Stimulated activated CD4-positive, alpha-beta T cell treated with anti-CD3 and anti-CD28 coated beads, Interleukin-1b, Interleukin-23, amount 100 ng/mL, for 4 hours (primary cell): Measurements from ENCODE around the gene HTR3A.
"Not testable (repeated sequence)": the region's sequence is repeated elsewhere in the genome, so short reads cannot be mapped to it uniquely, and the experiment has no call there.

Experiments used
- DNase-seq, 2 donors: peaks; one replicate each; pipeline ENCODE4 v3.0.0-alpha.2; 2020; ENCODE audit warnings: low read depth in 2 of 2

The HTR3A gene

GRCh38 chr11:113974741-113975470, at the start of gene HTR3A:
Gene HTR3A, plus strand, starts transcription at chr11:113975108. Its CDS starts 218 bp downstream, at chr11:113975326.
- no peak for DNase-seq

GRCh38 chr11:113926273-113927197, 48.4 kb upstream of the HTR3A start:
- no peak for DNase-seq

GRCh38 chr11:113928311-113928710, 46.6 kb upstream of the HTR3A start:
- no peak for DNase-seq

- no peak for DNase-seq
These were observed 42.1 kb upstream of the HTR3A start for GRCh38 chr11:113932788-113933187.

GRCh38 chr11:113934193-113934592, 40.7 kb upstream of the HTR3A start:
- DNase-seq: not testable (repeated sequence)

- no peak for DNase-seq
These were observed 40.1 kb upstream of the HTR3A start for GRCh38 chr11:113934761-113935160.

- no peak for DNase-seq
These were observed 39.0 kb upstream of the HTR3A start for GRCh38 chr11:113935858-113936257.

- no peak for DNase-seq
These were observed 37.0 kb upstream of the HTR3A start for GRCh38 chr11:113937918-113938317.

- no peak for DNase-seq
These were observed 32.7 kb upstream of the HTR3A start for GRCh38 chr11:113942256-113942655.

GRCh38 chr11:113946162-113946561, 28.7 kb upstream of the HTR3A start:
- not testable (repeated sequence) for DNase-seq

GRCh38 chr11:113947994-113948393, 26.9 kb upstream of the HTR3A start:
- DNase-seq: no peak

GRCh38 chr11:113949891-113950290, 25.0 kb upstream of the HTR3A start:
- no peak for DNase-seq

- no peak for DNase-seq
These were observed 23.4 kb upstream of the HTR3A start for GRCh38 chr11:113951537-113951936.

- no peak for DNase-seq
These were observed 22.8 kb upstream of the HTR3A start for GRCh38 chr11:113952070-113952469.

- DNase-seq: no peak
These were observed 22.3 kb upstream of the HTR3A start for GRCh38 chr11:113952588-113952987.

- DNase-seq: no peak
These were observed 20.7 kb upstream of the HTR3A start for GRCh38 chr11:113954235-113954634.

GRCh38 chr11:113956986-113957385, 17.9 kb upstream of the HTR3A start:
- no peak for DNase-seq

GRCh38 chr11:113960702-113961330, 14.1 kb upstream of the HTR3A start:
- no peak for DNase-seq

- DNase-seq: no peak
These were observed 7.5 kb upstream of the HTR3A start for GRCh38 chr11:113967361-113967760.

GRCh38 chr11:113971506-113972195, 3.3 kb upstream of the HTR3A start:
- DNase-seq: no peak

GRCh38 chr11:113977071-113977490, 2.2 kb downstream of the HTR3A start:
- no peak for DNase-seq

GRCh38 chr11:113977701-113978100, 2.8 kb downstream of the HTR3A start:
- DNase-seq: no peak
